Activated CD4-positive, alpha-beta T cell treated with anti-CD3 and anti-CD28 coated beads for 24 hours (primary cell): ENCODE measurements around the gene ZBTB16.

ENCODE experiments used
- DNase-seq, 2 donors: peaks; one replicate each; pipeline ENCODE4 v3.0.0-alpha.2; 2020; ENCODE audit warnings: low read depth in 2 of 2

Gene ZBTB16

GRCh38 chr11:114298710-114299109 lies 239.2 kb downstream of the ZBTB16 start:
- DNase-seq = no peak
